H1 (cell line): ENCODE data around the gene TRPV4. TPM values are rescaled to one million over a fixed set of nuclear protein-coding genes. Genes with fewer than 3 reads are reported as not detected.

Experiments used
- CTCF ChIA-PET: fragments of 300-600 bp; sonication (Branson Sonifier 250); formaldehyde crosslinking; loops from one replicate; lab custom pipeline; 2021; ENCODE audit not compliant: partially characterized antibody; lab: Charles Lee
- POLR2A ChIA-PET: fragments of 300-600 bp; sonication (Branson Sonifier 250); formaldehyde crosslinking; loops from one replicate; lab custom pipeline; 2021; ENCODE audit warnings: inconsistent platforms; ENCODE audit not compliant: partially characterized antibody; lab: Charles Lee
- DNase-seq, 2 experiments: peaks; one replicate each; pipeline versions ENCODE4 v3.0.0 to v3.0.0-alpha.2; 2010 to 2022; ENCODE audit warnings: low spot score in 2 of 2, low read depth in 1 of 2, mixed read lengths in 1 of 2
- FAIRE-seq: peaks from 2 replicates; lab custom pipeline; 2011; peaks lifted over from hg19 to GRCh38; lab: Jason Lieb, UNC
- H2AFZ ChIP-seq: 2 replicates; pipeline ENCODE4 v1.8.1; 2012; ENCODE audit warnings: low read length, inconsistent platforms
- H2AK5ac ChIP-seq: 2 replicates; pipeline ENCODE4 v1.6.1; 2013; ENCODE audit warnings: low read depth, low read length
- H2BK120ac ChIP-seq: replicated peaks from 2 replicates; pipeline ENCODE3; 2013; ENCODE audit warnings: low read depth, low read length, inconsistent platforms
- H2BK12ac ChIP-seq: 2 replicates; pipeline ENCODE4 v1.6.1; 2013; ENCODE audit warnings: low read depth, low read length
- H2BK15ac ChIP-seq: 2 replicates; pipeline ENCODE4 v1.6.1; 2013; ENCODE audit warnings: low read length
- H2BK20ac ChIP-seq: 2 replicates; pipeline ENCODE4 v1.6.1; 2013; ENCODE audit warnings: low read length
- H2BK5ac ChIP-seq: 2 replicates; pipeline ENCODE4 v1.6.1; 2013; ENCODE audit warnings: low read depth, low read length
- H3K14ac ChIP-seq: 2 replicates; pipeline ENCODE4 v1.6.1; 2013; ENCODE audit warnings: inconsistent platforms; ENCODE audit not compliant: insufficient read length
- H3K18ac ChIP-seq: 2 replicates; pipeline ENCODE4 v1.6.1; 2013; ENCODE audit warnings: low read length; ENCODE audit errors: extremely low read depth
- H3K23ac ChIP-seq: 2 replicates; pipeline ENCODE4 v1.6.1; 2013; ENCODE audit warnings: inconsistent platforms; ENCODE audit not compliant: insufficient read length
- H3K23me2 ChIP-seq: 2 replicates; pipeline ENCODE4 v1.6.1; 2013; ENCODE audit warnings: low read depth, low read length
- H3K27ac ChIP-seq: 2 replicates; pipeline ENCODE4 v1.6.1; 2011; ENCODE audit warnings: low read depth, low read length, inconsistent platforms
- H3K27me3 ChIP-seq, 4 experiments: replicated peaks in 1 of 4; 1 replicate in 1 of 4; 2 replicates in 3 of 4; pipeline versions ENCODE4 v1.6.1 to v1.8.1; 2011 to 2013; ENCODE audit warnings: low read length in 3 of 4, mild to moderate bottlenecking in 3 of 4, inconsistent platforms in 2 of 4, mixed read lengths in 2 of 4, moderate library complexity in 1 of 4; ENCODE audit not compliant: control insufficient read depth in 3 of 4, insufficient read depth in 3 of 4; ENCODE audit errors: extremely low read depth in 1 of 4
- H3K36me3 ChIP-seq, 4 experiments: 2 replicates each; pipeline versions ENCODE4 v1.6.1 to v1.8.1; 2011 to 2013; ENCODE audit warnings: mild to moderate bottlenecking in 4 of 4, low read length in 3 of 4, moderate library complexity in 2 of 4, control low read depth in 1 of 4, inconsistent platforms in 1 of 4; ENCODE audit not compliant: insufficient read depth in 4 of 4, control insufficient read depth in 2 of 4
- H3K4ac ChIP-seq: replicated peaks from 2 replicates; pipeline ENCODE3; 2013; ENCODE audit warnings: low read length, low read depth, mixed read lengths, inconsistent platforms; ENCODE audit not compliant: insufficient read length
- H3K4me1 ChIP-seq, 4 experiments: replicated peaks in 1 of 4; 1 replicate in 1 of 4; 2 replicates in 3 of 4; pipeline versions ENCODE4 v1.6.1 to v1.8.1; 2011 to 2013; ENCODE audit warnings: low read length in 3 of 4, inconsistent platforms in 2 of 4, mixed read lengths in 1 of 4; ENCODE audit not compliant: insufficient read depth in 4 of 4, control insufficient read depth in 3 of 4
- H3K4me2 ChIP-seq, 2 experiments: 2 replicates each; pipeline versions ENCODE4 v1.6.1 to v1.8.1; 2011 to 2013; ENCODE audit warnings: low read depth in 2 of 2, low read length in 2 of 2, control low read depth in 1 of 2, inconsistent platforms in 1 of 2, mild to moderate bottlenecking in 1 of 2; ENCODE audit not compliant: insufficient read depth in 1 of 2
- H3K4me3 ChIP-seq, 4 experiments: fragments of 200-600, 300-600 bp in 1 of 4; sonication (generic), shearing (Covaris generic), sonication (Bioruptor Twin) in 1 of 4; 2 replicates each; pipeline versions ENCODE4 v1.5.1 to v1.8.1; 2011 to 2016; ENCODE audit warnings: low read length in 4 of 4, low read depth in 3 of 4, control low read depth in 2 of 4, inconsistent platforms in 2 of 4, mild to moderate bottlenecking in 2 of 4, mixed read lengths in 1 of 4, moderate library complexity in 1 of 4; ENCODE audit not compliant: insufficient read depth in 2 of 4; ENCODE audit errors: extremely low read depth in 1 of 4
- H3K56ac ChIP-seq: replicated peaks from 2 replicates; pipeline ENCODE3; 2013; ENCODE audit warnings: low read depth, mild to moderate bottlenecking, mixed read lengths, low read length, inconsistent platforms; ENCODE audit not compliant: insufficient read length
- H3K79me1 ChIP-seq: 2 replicates; pipeline ENCODE4 v1.6.1; 2013; ENCODE audit warnings: low read depth, low read length, control low read depth
- H3K79me2 ChIP-seq, 2 experiments: 2 replicates each; pipeline versions ENCODE4 v1.6.1 to v1.8.1; 2012 to 2013; ENCODE audit warnings: low read length in 2 of 2, mild to moderate bottlenecking in 2 of 2, inconsistent platforms in 1 of 2; ENCODE audit not compliant: insufficient read depth in 2 of 2, control insufficient read depth in 1 of 2
- H3K9ac ChIP-seq, 4 experiments: replicated peaks in 1 of 4; 1 replicate in 1 of 4; 2 replicates in 3 of 4; pipeline versions ENCODE4 v1.6.1 to v1.8.1; 2011 to 2013; ENCODE audit warnings: low read depth in 3 of 4, low read length in 3 of 4, control low read depth in 2 of 4, mild to moderate bottlenecking in 2 of 4, moderate library complexity in 2 of 4, inconsistent platforms in 1 of 4; ENCODE audit errors: extremely low read depth in 1 of 4
- H3K9me3 ChIP-seq, 2 experiments: 2 replicates each; pipeline versions ENCODE4 v1.6.1 to v1.8.1; 2012 to 2013; ENCODE audit warnings: mild to moderate bottlenecking in 2 of 2, moderate library complexity in 2 of 2, control low read depth in 1 of 2, inconsistent platforms in 1 of 2, low read depth in 1 of 2, low read length in 1 of 2, mixed read lengths in 1 of 2; ENCODE audit not compliant: insufficient read depth in 2 of 2
- H4K20me1 ChIP-seq, 2 experiments: replicated peaks in 1 of 2; 2 replicates each; pipeline versions ENCODE3 to v1.8.1; 2011 to 2013; ENCODE audit warnings: inconsistent platforms in 2 of 2, low read length in 2 of 2, mild to moderate bottlenecking in 1 of 2; ENCODE audit not compliant: insufficient read depth in 2 of 2, control insufficient read depth in 1 of 2
- H4K5ac ChIP-seq: 2 replicates; pipeline ENCODE4 v1.6.1; 2013; ENCODE audit warnings: low read length, low read depth, mixed read lengths, inconsistent platforms; ENCODE audit not compliant: insufficient read length
- H4K8ac ChIP-seq: 2 replicates; pipeline ENCODE4 v1.8.0; 2013; ENCODE audit warnings: mild to moderate bottlenecking, moderate library complexity, low read length, inconsistent platforms; ENCODE audit not compliant: insufficient read depth; ENCODE audit errors: extremely low read depth
- H4K91ac ChIP-seq: replicated peaks from 2 replicates; pipeline ENCODE3; 2013; ENCODE audit warnings: low read length, mixed read lengths, inconsistent platforms; ENCODE audit not compliant: insufficient read length
- BRCA1 ChIP-seq: IDR thresholded peaks from 2 replicates; pipeline ENCODE4 v1.6.1; 2012; ENCODE audit warnings: low read depth, low read length, improper control_type of control experiment
- CHD1 ChIP-seq: IDR thresholded peaks from 2 replicates; pipeline ENCODE4 v1.6.1; 2012; ENCODE audit warnings: low read depth, low read length, improper control_type of control experiment
- CHD2 ChIP-seq: IDR thresholded peaks from 2 replicates; pipeline ENCODE4 v1.6.1; 2012; ENCODE audit warnings: low read length, improper control_type of control experiment
- POU5F1 ChIP-seq: IDR thresholded peaks from 2 replicates; pipeline ENCODE4 v1.6.1; 2011; ENCODE audit warnings: low read depth, mild to moderate bottlenecking, low read length, moderate library complexity
- SIN3A ChIP-seq, 2 experiments: IDR thresholded peaks in 1 of 2; conservative IDR thresholded peaks in 1 of 2; 2 replicates each; pipeline ENCODE4 v1.6.1; 2011 to 2012; ENCODE audit warnings: low read length in 2 of 2, improper control_type of control experiment in 1 of 2, low read depth in 1 of 2, mild to moderate bottlenecking in 1 of 2
- WGBS, 2 experiments: shearing (Covaris generic) in 1 of 2; methylation state at CpG; one replicate each; pipeline versions ENCODE4 v1.1.6 to v1.1.7; 2013 to 2015; ENCODE audit warnings: low lambda C conversion rate in 2 of 2, mixed read lengths in 2 of 2, inconsistent platforms in 1 of 2, low coverage in 1 of 2, missing lambda C conversion rate in 1 of 2; ENCODE audit not compliant: insufficient replicate concordance in 2 of 2, insufficient coverage in 1 of 2, insufficient read length in 1 of 2; ENCODE audit errors: extremely low coverage in 1 of 2, missing lambda C conversion rate in 1 of 2; 5-methylcytosine and 5-hydroxymethylcytosine counted together
- polyA plus RNA-seq, 7 experiments: library from polyadenylated mRNA; depleted of rRNA in 3 of 7; stranded (reverse) in 5 of 7; unstranded in 2 of 7; fragments of >200 nt in 5 of 7; fragments of 200-250 nt in 2 of 7; gene quantifications; 1 replicate in 5 of 7; 2 replicates in 1 of 7; 4 replicates in 1 of 7; pipeline versions ENCODE4 v1.2.1 to v1.2.3, GENCODE V29; 2011 to 2013; ENCODE audit warnings: missing spikeins in 2 of 7, mixed read lengths in 2 of 7
- total RNA-seq: library from RNA; stranded (reverse); fragmentation: NEBNext Ultra II Directional; extraction: Animal tissue kit (Norgen Biotek cat#: 25700); gene quantifications from 2 replicates; pipeline ENCODE4 v1.2.1, GENCODE V29; 2021
- TF ChIP-seq, protein P1 (sequence below): IDR thresholded peaks from 2 replicates; pipeline ENCODE4 v1.6.1; 2012; ENCODE audit warnings: low read length, inconsistent platforms

Gene TRPV4
- total and polyA plus RNA-seq, 2 of the 8 experiments (the other 6 are each of a cell fraction or from before 2014, with no cell fraction given): 2.1 to 6.2 TPM

DNA sequence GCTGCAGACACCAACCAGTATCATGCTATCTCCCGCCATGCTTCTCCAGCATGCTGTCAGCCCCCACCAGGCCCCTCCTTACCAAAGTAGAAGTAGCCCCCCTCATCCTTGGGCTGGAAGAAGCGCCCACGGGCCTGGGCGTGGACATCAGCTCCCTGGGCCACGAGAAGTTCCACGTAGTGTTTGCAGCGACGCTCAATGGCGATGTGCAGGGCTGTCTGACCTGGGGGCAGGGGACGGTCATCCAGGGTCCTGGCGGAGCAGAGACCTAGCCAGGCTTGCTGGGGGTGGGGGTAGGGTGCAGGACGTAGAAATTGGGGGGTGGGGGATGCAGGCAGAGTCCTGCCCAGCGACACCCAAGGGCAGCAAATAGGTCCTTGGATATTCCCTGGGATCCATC is 32.7 kb downstream of the TRPV4 start:
- Histone ChIP-seq H3K36me3 (no peaks in the 10 kb centered on the region), H3K18ac (no peak overlapping the region), H3K14ac (no peak overlapping the region), H4K5ac (no peak overlapping the region), H2AK5ac (no peak overlapping the region), H3K4me2 (no peak overlapping the region), H3K4me3 (no peak overlapping the region), H3K4me1 (no peaks in the 10 kb centered on the region), H2BK15ac (no peak overlapping the region), H3K23me2 (0 out of 2 replicates have a peak, but pooled peaks cover 1% of the 10 kb centered on the region), H2BK5ac (no peak overlapping the region), H3K4ac (no peak overlapping the region), H4K20me1 (peaks cover 0 to 4% of the 10 kb centered on the region in 2 experiments), H2BK20ac (no peak overlapping the region), H3K27ac (no peak overlapping the region), H3K23ac (no peak overlapping the region), H3K79me2 (no peaks in the 10 kb centered on the region), H2AFZ (no peak overlapping the region), H3K79me1 (no peaks in the 10 kb centered on the region), H2BK120ac (no peak overlapping the region), H3K9ac (no peak overlapping the region), H4K91ac (no peak overlapping the region), H2BK12ac (no peak overlapping the region), H3K27me3 (no peaks in the 10 kb centered on the region), H3K9me3 (no peaks in the 10 kb centered on the region), H4K8ac (no peak overlapping the region), H3K56ac (no peak overlapping the region)
- POLR2A ChIA-PET: no interaction called here
- 98% methylated on average over 11 of the region's 13 CpGs; no CpG with 5 or more reads in 1 of the 2 experiments for WGBS, 2 experiments
- no peak for TF ChIP-seq SIN3A (conservative IDR thresholded peaks at IDR 0.05 in 1 of 2, IDR thresholded peaks at IDR 0.05 in 1 of 2; ENCODE audit: low read depth in 1 of 2, low read length in 2 of 2)
- no peak for TF ChIP-seq CHD1
- TF ChIP-seq, protein P1, sequence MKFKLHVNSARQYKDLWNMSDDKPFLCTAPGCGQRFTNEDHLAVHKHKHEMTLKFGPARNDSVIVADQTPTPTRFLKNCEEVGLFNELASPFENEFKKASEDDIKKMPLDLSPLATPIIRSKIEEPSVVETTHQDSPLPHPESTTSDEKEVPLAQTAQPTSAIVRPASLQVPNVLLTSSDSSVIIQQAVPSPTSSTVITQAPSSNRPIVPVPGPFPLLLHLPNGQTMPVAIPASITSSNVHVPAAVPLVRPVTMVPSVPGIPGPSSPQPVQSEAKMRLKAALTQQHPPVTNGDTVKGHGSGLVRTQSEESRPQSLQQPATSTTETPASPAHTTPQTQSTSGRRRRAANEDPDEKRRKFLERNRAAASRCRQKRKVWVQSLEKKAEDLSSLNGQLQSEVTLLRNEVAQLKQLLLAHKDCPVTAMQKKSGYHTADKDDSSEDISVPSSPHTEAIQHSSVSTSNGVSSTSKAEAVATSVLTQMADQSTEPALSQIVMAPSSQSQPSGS: no peak
- no peak for TF ChIP-seq POU5F1
- no peak for TF ChIP-seq BRCA1
- no peak for TF ChIP-seq CHD2
- FAIRE-seq (no peak), DNase-seq (no peak)
- CTCF ChIA-PET: interaction anchor here (0.8 to 3.6 kb wide), 4 partner anchors 28 to 282 kb away, joined by 3 to 14 read pairs (median 5); no protein-coding TSS in a partner anchor
